K562 (cell line): Measurements from ENCODE around the gene DCST1. TPM values are rescaled to one million over a fixed set of nuclear protein-coding genes. Genes with fewer than 3 reads are reported as not detected.

Experiments
- CBFA2T2 ChIP-seq: fragments of 450-650 bp; conservative IDR thresholded peaks from 2 replicates; pipeline ENCODE4 v1.6.1; 2017; ENCODE audit warnings: mild to moderate bottlenecking
- CREB3L1 ChIP-seq: fragments of 450-650 bp; IDR thresholded peaks from 2 replicates; pipeline ENCODE4 v1.6.1; 2014; ENCODE audit warnings: low read depth, mild to moderate bottlenecking, moderate library complexity, borderline replicate concordance
- EGR1 ChIP-seq: fragments of 450-650 bp; conservative IDR thresholded peaks from 2 replicates; pipeline ENCODE4 v1.6.1; 2017; ENCODE audit warnings: mild to moderate bottlenecking
- ELK1 ChIP-seq: sonication (generic); formaldehyde crosslinking; IDR thresholded peaks from 2 replicates; pipeline ENCODE4 v1.8.1; 2022; ENCODE audit warnings: missing genetic modification reagents
- GTF2A2 ChIP-seq: IDR thresholded peaks from 2 replicates; pipeline ENCODE4 v1.6.1; 2016; ENCODE audit warnings: mild to moderate bottlenecking, missing genetic modification characterization, missing compliant biosample characterization
- RBM25 ChIP-seq: fragments of 200-400 bp; formaldehyde crosslinking; IDR thresholded peaks from 2 replicates; pipeline ENCODE4 v1.6.1; 2018; ENCODE audit warnings: low read length, low read depth, moderate library complexity; ENCODE audit not compliant: severe bottlenecking
- RERE ChIP-seq: sonication (generic); formaldehyde crosslinking; IDR thresholded peaks from 2 replicates; pipeline ENCODE4 v1.8.0; 2023; ENCODE audit warnings: missing genetic modification reagents, mild to moderate bottlenecking, borderline replicate concordance
- TFE3 ChIP-seq: fragments of 450-650 bp; formaldehyde crosslinking; IDR thresholded peaks from 2 replicates; pipeline ENCODE4 v1.4.0; 2020; ENCODE audit warnings: mild to moderate bottlenecking, mixed read lengths
- ZFP91 ChIP-seq: sonication (generic); formaldehyde crosslinking; IDR thresholded peaks from 2 replicates; pipeline ENCODE4 v1.8.0; 2022; ENCODE audit warnings: mild to moderate bottlenecking, missing genetic modification reagents
- ZNF124 ChIP-seq: sonication (generic); formaldehyde crosslinking; IDR thresholded peaks from 2 replicates; pipeline ENCODE4 v1.8.1; 2022; ENCODE audit warnings: missing genetic modification reagents
- ZNF589 ChIP-seq: fragments of 200-800 bp; sonication (Bioruptor generic); IDR thresholded peaks from 2 replicates; pipeline ENCODE4 v1.6.1; 2016; ENCODE audit warnings: low read depth, missing genetic modification characterization, missing compliant biosample characterization
- ZNF766 ChIP-seq: fragments of 200-800 bp; sonication (Bioruptor generic); conservative IDR thresholded peaks from 2 replicates; pipeline ENCODE4 v1.6.1; 2016; ENCODE audit warnings: missing genetic modification characterization, missing compliant biosample characterization
- polyA plus RNA-seq, 8 experiments: library from polyadenylated mRNA; depleted of rRNA in 4 of 8; stranded (reverse) in 5 of 8; unstranded in 3 of 8; fragments of >200 nt; fragmentation: Nextera tagmentation in 2 of 8; fragmentation: Illumina TruSeq in 1 of 8; extraction: Ambion mirVana in 2 of 8; extraction: Trizol in 1 of 8; gene quantifications; 2 replicates each; pipeline versions ENCODE4 v1.2.1 to v1.2.3, GENCODE V29; 2011 to 2014; ENCODE audit warnings: inconsistent platforms in 1 of 8, missing spikeins in 1 of 8
- total RNA-seq, 7 experiments: library from RNA; depleted of rRNA in 6 of 7; stranded (reverse); fragments of >200 nt in 6 of 7; fragmentation: Illumina TruSeq in 2 of 7; extraction: Trizol in 2 of 7; gene quantifications; 2 replicates each; pipeline versions ENCODE4 v1.2.1 to v1.2.3, GENCODE V29; 2011 to 2021; ENCODE audit warnings: low replicate concordance in 1 of 7

DCST1 gene
- total and polyA plus RNA-seq, 9 of the 15 experiments (the other 6 are each of a cell fraction or from before 2014, with no cell fraction given) = not detected

- TF ChIP-seq RERE (0 out of 2 replicates have a peak, but pooled peaks have one; percentile 47), CBFA2T2 (no peak), CREB3L1 (no peak), ELK1 (no peak), ZNF766 (no peak; the same call in 1 of the 2 replicates), TFE3 (CRISPR knock-in tag) (no peak), GTF2A2 (tag) (no peak), RBM25 (no peak), EGR1 (peak; percentile 88), ZNF589 (CRISPR knock-in tag) (no peak; the same call in 1 of the 2 replicates), ZNF124 (CRISPR knock-in tag) (no peak), ZFP91 (CRISPR knock-in tag) (no peak)
These were observed 33.8 kb upstream of the DCST1 start (continued) for GRCh38 chr1:154999571-155000410.
